ENCODE measurements around the gene CMTM4. TPM values are rescaled to one million over a fixed set of nuclear protein-coding genes. Genes with fewer than 3 reads are reported as not detected.

The CMTM4 gene
- polyA plus RNA-seq, 6 donors from 2014 or later: 0.20 TPM; not detected in 5

GRCh38 chr16:66658143-66658859 lies 38.2 kb downstream of the CMTM4 start:
- H3K36me3 Mint-ChIP-seq: no peaks in the 10 kb centered on the region
- H3K9me3 Mint-ChIP-seq: no peaks in the 10 kb centered on the region
- DNase-seq (no peak), ATAC-seq (ENCODE audit: low read depth in 2 of 2) (no peak)
- no peaks in the 10 kb centered on the region for H3K4me1 Mint-ChIP-seq
- H3K27me3 Mint-ChIP-seq: peaks cover 22 to 53% (median 42%) of the 10 kb centered on the region in 3 donors
- H3K4me3 Mint-ChIP-seq: no peak overlapping the region
- H3K27ac Mint-ChIP-seq: no peak overlapping the region

GRCh38 chr16:66656547-66656946 lies 40.0 kb downstream of the CMTM4 start:
- no peak overlapping the region for H3K27ac Mint-ChIP-seq
- no peak for ATAC-seq (ENCODE audit: low read depth in 2 of 2)

GRCh38 chr16:66653581-66654350 lies 42.8 kb downstream of the CMTM4 start:
- Mint-ChIP-seq H3K4me3 (no peak overlapping the region), H3K9me3 (no peaks in the 10 kb centered on the region), H3K36me3 (no peaks in the 10 kb centered on the region), H3K4me1 (peaks cover 5 to 14% (median 12%) of the 10 kb centered on the region in 3 donors), H3K27me3 (peaks cover 32 to 44% (median 39%) of the 10 kb centered on the region in 3 donors), H3K27ac (peak overlapping the region in 2 of 6 donors; percentile 44 to 83)
- ATAC-seq (ENCODE audit: low read depth in 2 of 2): no peak
- no peak for DNase-seq

More at GRCh38 chr16:66656547-66656946, 40.0 kb downstream of the CMTM4 start:
- H3K4me1 Mint-ChIP-seq: peaks cover 0 to 6% (median 4%) of the 10 kb centered on the region in 3 donors
- DNase-seq: no peak
- no peaks in the 10 kb centered on the region for H3K36me3 Mint-ChIP-seq
- no peaks in the 10 kb centered on the region for H3K9me3 Mint-ChIP-seq
- no peak overlapping the region for H3K4me3 Mint-ChIP-seq
- H3K27me3 Mint-ChIP-seq: peaks cover 22 to 45% (median 42%) of the 10 kb centered on the region in 3 donors

GRCh38 chr16:66652661-66653360 lies 43.7 kb downstream of the CMTM4 start:
- no peak for ATAC-seq (ENCODE audit: low read depth in 2 of 2)
- H3K36me3 Mint-ChIP-seq: no peaks in the 10 kb centered on the region
- no peak overlapping the region for H3K4me3 Mint-ChIP-seq
- no peak for DNase-seq
- H3K4me1 Mint-ChIP-seq: peaks cover 5 to 14% (median 12%) of the 10 kb centered on the region in 3 donors
- H3K27me3 Mint-ChIP-seq: peaks cover 28 to 38% (median 29%) of the 10 kb centered on the region in 3 donors
- no peaks in the 10 kb centered on the region for H3K9me3 Mint-ChIP-seq
- H3K27ac Mint-ChIP-seq: peak overlapping the region in 1 of 6 donors; percentile 3

GRCh38 chr16:66651965-66652364 lies 44.6 kb downstream of the CMTM4 start:
- Mint-ChIP-seq H3K27ac (no peak overlapping the region), H3K27me3 (peaks cover 25 to 34% (median 28%) of the 10 kb centered on the region in 3 donors), H3K9me3 (no peaks in the 10 kb centered on the region), H3K4me1 (peaks cover 5 to 14% (median 12%) of the 10 kb centered on the region in 3 donors), H3K36me3 (no peaks in the 10 kb centered on the region), H3K4me3 (no peak overlapping the region)
- DNase-seq (no peak), ATAC-seq (ENCODE audit: low read depth in 2 of 2) (no peak)

- peak overlapping the region in 1 of 6 donors; percentile 47 for H3K27ac Mint-ChIP-seq
- H3K4me3 Mint-ChIP-seq: peak overlapping the region in 5 of 8 donors; percentile 47 to 82 (median 72)
- DNase-seq (no peak), ATAC-seq (ENCODE audit: low read depth in 2 of 2) (no peak)
- H3K9me3 Mint-ChIP-seq: no peaks in the 10 kb centered on the region
- H3K4me1 Mint-ChIP-seq: peaks cover 5 to 14% (median 12%) of the 10 kb centered on the region in 3 donors
- no peaks in the 10 kb centered on the region for H3K36me3 Mint-ChIP-seq
- H3K27me3 Mint-ChIP-seq: peaks cover 20 to 28% (median 23%) of the 10 kb centered on the region in 3 donors
Observed at GRCh38 chr16:66651474-66651765, 45.1 kb downstream of the CMTM4 start.

GRCh38 chr16:66650707-66651473 lies 45.7 kb downstream of the CMTM4 start:
- Mint-ChIP-seq H3K27ac (peak overlapping the region in 2 of 6 donors; percentile 15 to 47), H3K9me3 (no peaks in the 10 kb centered on the region), H3K27me3 (peaks cover 18 to 30% (median 23%) of the 10 kb centered on the region in 3 donors), H3K4me1 (peaks cover 5 to 14% (median 12%) of the 10 kb centered on the region in 3 donors), H3K4me3 (peak overlapping the region in 6 of 8 donors; percentile 28 to 82 (median 68)), H3K36me3 (no peaks in the 10 kb centered on the region)
- peak; percentile 69 for DNase-seq
- peak; percentile 99 for ATAC-seq (ENCODE audit: low read depth in 2 of 2)

- ATAC-seq (ENCODE audit: low read depth in 2 of 2): no peak
- Mint-ChIP-seq H3K27me3 (peaks cover 17 to 33% (median 21%) of the 10 kb centered on the region in 3 donors), H3K9me3 (no peaks in the 10 kb centered on the region), H3K27ac (no peak overlapping the region), H3K4me1 (peaks cover 5 to 14% (median 12%) of the 10 kb centered on the region in 3 donors), H3K36me3 (no peaks in the 10 kb centered on the region), H3K4me3 (no peak overlapping the region)
- no peak for DNase-seq
Observed at GRCh38 chr16:66649636-66650205, 46.8 kb downstream of the CMTM4 start.

- DNase-seq: no peak
- H3K36me3 Mint-ChIP-seq: no peaks in the 10 kb centered on the region
- H3K27me3 Mint-ChIP-seq: peaks cover 11 to 28% (median 16%) of the 10 kb centered on the region in 3 donors
- H3K27ac Mint-ChIP-seq: no peak overlapping the region
- H3K4me3 Mint-ChIP-seq: no peak overlapping the region
- ATAC-seq (ENCODE audit: low read depth in 2 of 2): no peak
- no peaks in the 10 kb centered on the region for H3K9me3 Mint-ChIP-seq
- H3K4me1 Mint-ChIP-seq: peaks cover 5 to 14% (median 12%) of the 10 kb centered on the region in 3 donors
Observed at GRCh38 chr16:66649167-66649566, 47.4 kb downstream of the CMTM4 start.

- Mint-ChIP-seq H3K27me3 (peaks cover 8 to 24% (median 13%) of the 10 kb centered on the region in 3 donors), H3K36me3 (no peaks in the 10 kb centered on the region), H3K27ac (peak overlapping the region in 1 of 6 donors; percentile 30), H3K4me3 (no peak overlapping the region), H3K4me1 (peaks cover 5 to 10% (median 8%) of the 10 kb centered on the region in 3 donors), H3K9me3 (no peaks in the 10 kb centered on the region)
- no peak for DNase-seq
- ATAC-seq (ENCODE audit: low read depth in 2 of 2): no peak
Observed at GRCh38 chr16:66647866-66648265, 48.7 kb downstream of the CMTM4 start.

- ATAC-seq (ENCODE audit: low read depth in 2 of 2) (no peak), DNase-seq (no peak)
- H3K4me3 Mint-ChIP-seq: no peak overlapping the region
- H3K4me1 Mint-ChIP-seq: no peaks in the 10 kb centered on the region
- no peak overlapping the region for H3K27ac Mint-ChIP-seq
- H3K27me3 Mint-ChIP-seq: peaks cover 5 to 28% (median 20%) of the 10 kb centered on the region in 3 donors
- H3K9me3 Mint-ChIP-seq: no peaks in the 10 kb centered on the region
- H3K36me3 Mint-ChIP-seq: no peaks in the 10 kb centered on the region
Observed at GRCh38 chr16:66641387-66641786, 55.2 kb downstream of the CMTM4 start.

GRCh38 chr16:66640724-66641314 lies 55.7 kb downstream of the CMTM4 start:
- peaks cover 5 to 25% (median 20%) of the 10 kb centered on the region in 3 donors for H3K27me3 Mint-ChIP-seq
- H3K4me3 Mint-ChIP-seq: no peak overlapping the region
- DNase-seq (no peak), ATAC-seq (ENCODE audit: low read depth in 2 of 2) (no peak)
- H3K4me1 Mint-ChIP-seq: no peaks in the 10 kb centered on the region
- no peaks in the 10 kb centered on the region for H3K36me3 Mint-ChIP-seq
- no peaks in the 10 kb centered on the region for H3K9me3 Mint-ChIP-seq
- no peak overlapping the region for H3K27ac Mint-ChIP-seq

All from naive B cell (primary cell).